HG02798 (cell line): ENCODE results near the gene TEC.

Experiments used
- ATAC-seq: cut with Tn5 transposase; IDR thresholded peaks from one replicate; pipeline ENCODE4 v1.9.1; 2021; ENCODE audit warnings: mild to moderate bottlenecking; ENCODE audit not compliant: unreplicated experiment, poor library complexity

Gene TEC

GRCh38 chr4:48270523-48270897 is 872 bp upstream of the TEC start:
- ATAC-seq, result no peak

- peak; percentile 82 for ATAC-seq
These were observed 354 bp upstream of the TEC start for GRCh38 chr4:48269861-48270522.

GRCh38 chr4:48267574-48267973 is 2.1 kb downstream of the TEC start:
- ATAC-seq, result no peak

- ATAC-seq, result no peak
These were observed 2.9 kb downstream of the TEC start for GRCh38 chr4:48266781-48267180.

GRCh38 chr4:48262926-48263325 is 6.7 kb downstream of the TEC start:
- ATAC-seq, result no peak

- no peak for ATAC-seq
These were observed 7.2 kb downstream of the TEC start for GRCh38 chr4:48262484-48262883.

GRCh38 chr4:48261281-48261680 is 8.4 kb downstream of the TEC start:
- ATAC-seq, result no peak

- no peak for ATAC-seq
These were observed 9.9 kb downstream of the TEC start for GRCh38 chr4:48259748-48260147.

- ATAC-seq, result no peak
These were observed 10.7 kb downstream of the TEC start for GRCh38 chr4:48258845-48259397.

GRCh38 chr4:48255959-48256342 is 13.7 kb downstream of the TEC start:
- no peak for ATAC-seq

- ATAC-seq, result no peak
These were observed 14.3 kb downstream of the TEC start for GRCh38 chr4:48255072-48255958.

GRCh38 chr4:48254381-48255071 is 15.1 kb downstream of the TEC start:
- no peak for ATAC-seq

- no peak for ATAC-seq
These were observed 17.3 kb downstream of the TEC start for GRCh38 chr4:48252313-48252712.

GRCh38 chr4:48250980-48251379 is 18.7 kb downstream of the TEC start:
- ATAC-seq, result no peak

GRCh38 chr4:48250343-48250742 is 19.3 kb downstream of the TEC start:
- ATAC-seq, result no peak

GRCh38 chr4:48249378-48249777 is 20.3 kb downstream of the TEC start:
- no peak for ATAC-seq

GRCh38 chr4:48248559-48248953 is 21.1 kb downstream of the TEC start:
- peak; percentile 31 for ATAC-seq

GRCh38 chr4:48247878-48248558 is 21.6 kb downstream of the TEC start:
- peak; percentile 46 for ATAC-seq

GRCh38 chr4:48247142-48247877 is 22.3 kb downstream of the TEC start:
- peak; percentile 69 for ATAC-seq

- no peak for ATAC-seq
These were observed 25.0 kb downstream of the TEC start for GRCh38 chr4:48244665-48245064.
